ENCODE results near the gene SPATA25.

SPATA25 gene

GRCh38 chr20:45920462-45921336 lies 33.3 kb upstream of the SPATA25 start:
- no peak for TF ChIP-seq POLR2A (IDR thresholded peaks at IDR 0.05; ENCODE audit: extremely low read depth, insufficient read length)
- TF ChIP-seq MYC (IDR thresholded peaks at IDR 0.05; ENCODE audit: low read depth, low read length): no peak
- TF ChIP-seq CTCF (IDR thresholded peaks at IDR 0.05; ENCODE audit: low read depth, low read length): no peak
- no peak for TF ChIP-seq MAX (IDR thresholded peaks at IDR 0.05; ENCODE audit: low read depth, low read length)
- no peak for DNase-seq (ENCODE audit: low read depth)
- H3K4me3 ChIP-seq (ENCODE audit: low read depth, low read length): no peak overlapping the region

GRCh38 chr20:45919542-45920399 lies 32.3 kb upstream of the SPATA25 start:
- TF ChIP-seq MYC (IDR thresholded peaks at IDR 0.05; ENCODE audit: low read depth, low read length) (no peak), MAX (IDR thresholded peaks at IDR 0.05; ENCODE audit: low read depth, low read length) (no peak), POLR2A (IDR thresholded peaks at IDR 0.05; ENCODE audit: extremely low read depth, insufficient read length) (no peak), CTCF (IDR thresholded peaks at IDR 0.05; ENCODE audit: low read depth, low read length) (no peak)
- no peak overlapping the region for H3K4me3 ChIP-seq (ENCODE audit: low read depth, low read length)
- DNase-seq (ENCODE audit: low read depth): no peak

- H3K4me3 ChIP-seq (ENCODE audit: low read depth, low read length): no peak overlapping the region
- DNase-seq (ENCODE audit: low read depth): no peak
- TF ChIP-seq POLR2A (IDR thresholded peaks at IDR 0.05; ENCODE audit: extremely low read depth, insufficient read length) (no peak), MYC (IDR thresholded peaks at IDR 0.05; ENCODE audit: low read depth, low read length) (no peak), MAX (IDR thresholded peaks at IDR 0.05; ENCODE audit: low read depth, low read length) (no peak), CTCF (IDR thresholded peaks at IDR 0.05; ENCODE audit: low read depth, low read length) (no peak)
These were observed 31.5 kb upstream of the SPATA25 start for GRCh38 chr20:45918779-45919537.

GRCh38 chr20:45918182-45918737 lies 30.8 kb upstream of the SPATA25 start:
- no peak for DNase-seq (ENCODE audit: low read depth)
- TF ChIP-seq CTCF (IDR thresholded peaks at IDR 0.05; ENCODE audit: low read depth, low read length): no peak
- TF ChIP-seq MAX (IDR thresholded peaks at IDR 0.05; ENCODE audit: low read depth, low read length): no peak
- no peak for TF ChIP-seq POLR2A (IDR thresholded peaks at IDR 0.05; ENCODE audit: extremely low read depth, insufficient read length)
- no peak for TF ChIP-seq MYC (IDR thresholded peaks at IDR 0.05; ENCODE audit: low read depth, low read length)
- H3K4me3 ChIP-seq (ENCODE audit: low read depth, low read length): no peak overlapping the region

- no peak overlapping the region for H3K4me3 ChIP-seq (ENCODE audit: low read depth, low read length)
- TF ChIP-seq CTCF (IDR thresholded peaks at IDR 0.05; ENCODE audit: low read depth, low read length): no peak
- no peak for TF ChIP-seq MYC (IDR thresholded peaks at IDR 0.05; ENCODE audit: low read depth, low read length)
- no peak for TF ChIP-seq POLR2A (IDR thresholded peaks at IDR 0.05; ENCODE audit: extremely low read depth, insufficient read length)
- TF ChIP-seq MAX (IDR thresholded peaks at IDR 0.05; ENCODE audit: low read depth, low read length): no peak
- DNase-seq (ENCODE audit: low read depth): no peak
These were observed 30.3 kb upstream of the SPATA25 start for GRCh38 chr20:45917790-45918141.

All from NB4 (cell line).